Keratinocyte (primary cell): Measurements from ENCODE around the gene XBP1. TPM values are rescaled to one million over a fixed set of nuclear protein-coding genes. Genes with fewer than 3 reads are reported as not detected.

Source experiments
- DNase-seq: peaks from one replicate; pipeline ENCODE4 v3.0.0-alpha.2; 2011; ENCODE audit warnings: low read depth, missing footprints, low spot score
- FAIRE-seq: peaks from 2 replicates; lab custom pipeline; 2011; peaks lifted over from hg19 to GRCh38; lab: Jason Lieb, UNC
- H2AFZ ChIP-seq: 2 replicates; pipeline ENCODE4 v1.6.0; 2012; ENCODE audit warnings: low read length, control low read depth, inconsistent platforms; ENCODE audit not compliant: control insufficient read depth
- H3K27ac ChIP-seq: 2 replicates; pipeline ENCODE4 v1.5.1; 2011; ENCODE audit warnings: low read length; ENCODE audit not compliant: control insufficient read depth, insufficient read depth
- H3K27me3 ChIP-seq: 3 replicates; pipeline ENCODE4 v1.6.0; 2011; ENCODE audit warnings: low read length; ENCODE audit not compliant: control insufficient read depth, insufficient read depth; ENCODE audit errors: extremely low read depth
- H3K36me3 ChIP-seq, 2 experiments: 2 replicates in 1 of 2; 3 replicates in 1 of 2; pipeline ENCODE4 v1.5.1; 2011; ENCODE audit warnings: low read length in 2 of 2, mild to moderate bottlenecking in 1 of 2; ENCODE audit not compliant: control insufficient read depth in 2 of 2, insufficient read depth in 2 of 2; ENCODE audit errors: extremely low read depth in 1 of 2
- H3K4me1 ChIP-seq: 3 replicates; pipeline ENCODE4 v1.5.1; 2011; ENCODE audit warnings: low read length; ENCODE audit not compliant: control insufficient read depth, insufficient read depth; ENCODE audit errors: extremely low read depth
- H3K4me2 ChIP-seq: 3 replicates; pipeline ENCODE4 v1.6.0; 2011; ENCODE audit warnings: low read depth, low read length; ENCODE audit not compliant: control insufficient read depth, insufficient read depth; ENCODE audit errors: extremely low read depth
- H3K4me3 ChIP-seq, 3 experiments: fragments of 200-600 bp in 1 of 3; sonication (generic) in 1 of 3; 2 replicates in 2 of 3; 3 replicates in 1 of 3; pipeline ENCODE4 v1.5.1; 2011 to 2016; ENCODE audit warnings: low read length in 3 of 3, mild to moderate bottlenecking in 3 of 3, control low read depth in 2 of 3, inconsistent platforms in 1 of 3, low read depth in 1 of 3, mixed read lengths in 1 of 3, mixed run types in 1 of 3, moderate library complexity in 1 of 3; ENCODE audit not compliant: control insufficient read depth in 2 of 3, insufficient read depth in 2 of 3; ENCODE audit errors: extremely low read depth in 1 of 3
- H3K79me2 ChIP-seq: 2 replicates; pipeline ENCODE4 v1.6.0; 2012; ENCODE audit warnings: low read length; ENCODE audit not compliant: control insufficient read depth, insufficient read depth
- H3K9ac ChIP-seq: 3 replicates; pipeline ENCODE4 v1.6.0; 2011; ENCODE audit warnings: low read length; ENCODE audit not compliant: control insufficient read depth, insufficient read depth; ENCODE audit errors: extremely low read depth
- H3K9me1 ChIP-seq: 3 replicates; pipeline ENCODE4 v1.6.0; 2011; ENCODE audit warnings: low read length; ENCODE audit not compliant: control insufficient read depth, insufficient read depth; ENCODE audit errors: extremely low read depth
- H3K9me3 ChIP-seq: 2 replicates; pipeline ENCODE4 v1.5.1; 2012; ENCODE audit warnings: low read depth, low read length; ENCODE audit not compliant: control insufficient read depth
- H4K20me1 ChIP-seq: 3 replicates; pipeline ENCODE4 v1.6.0; 2011; ENCODE audit warnings: low read length; ENCODE audit not compliant: control insufficient read depth, insufficient read depth; ENCODE audit errors: extremely low read depth
- CTCF ChIP-seq, 3 experiments: IDR thresholded peaks in 1 of 3; conservative IDR thresholded peaks in 1 of 3; optimal IDR thresholded peaks in 1 of 3; 2 replicates in 2 of 3; 3 replicates in 1 of 3; pipeline versions ENCODE3 to v1.5.1; 2011; ENCODE audit warnings: low read length in 3 of 3, mild to moderate bottlenecking in 3 of 3, moderate library complexity in 2 of 3, control low read depth in 1 of 3, inconsistent platforms in 1 of 3; ENCODE audit not compliant: insufficient read depth in 2 of 3; ENCODE audit errors: extremely low read depth in 1 of 3
- EZH2 ChIP-seq: IDR thresholded peaks from one replicate; pipeline ENCODE4 v1.6.1; 2012; ENCODE audit warnings: inconsistent platforms, mild to moderate bottlenecking, low read length, moderate library complexity
- dilution Hi-C: fragments of 300-500 bp; cut with MboI; formaldehyde crosslinking; loops from one replicate; pipeline ENCODE4 v1.7.0; 2020; ENCODE audit warnings: low sequenced_read_pairs; ENCODE audit not compliant: extremely low pct_ligation_motif_present
- polyA plus RNA-seq, 5 experiments: library from polyadenylated mRNA; depleted of rRNA in 3 of 5; stranded (reverse) in 3 of 5; stranded (forward) in 1 of 5; unstranded in 1 of 5; fragments of >200 nt; gene quantifications; 1 replicate in 1 of 5; 2 replicates in 3 of 5; 3 replicates in 1 of 5; pipeline versions ENCODE4 v1.2.1 to v1.2.3, GENCODE V29; 2011 to 2012; ENCODE audit warnings: missing spikeins in 2 of 5, low read depth in 1 of 5, low replicate concordance in 1 of 5

Gene XBP1
- polyA plus RNA-seq, 1 donor (not counting 4 experiments of a cell fraction or from before 2014, with no cell fraction given): 88.7 TPM

- no peaks in the 10 kb centered on the region for H3K9me3 ChIP-seq
- peaks cover 17% of the 10 kb centered on the region for H4K20me1 ChIP-seq
- H3K9me1 ChIP-seq: no peaks in the 10 kb centered on the region
- no peak overlapping the region for H2AFZ ChIP-seq
- dilution Hi-C loops: no loop called here
- no peak overlapping the region for H3K27ac ChIP-seq
- TF ChIP-seq CTCF (optimal IDR thresholded peaks at IDR 0.05 in 1 of 3, IDR thresholded peaks at IDR 0.05 in 1 of 3, conservative IDR thresholded peaks at IDR 0.05 in 1 of 3; ENCODE audit: extremely low read depth in 1 of 3, insufficient read depth in 2 of 3, low read length in 3 of 3) (no peak), EZH2 (no peak)
- FAIRE-seq (no peak), DNase-seq (no peak)
- H3K36me3 ChIP-seq: peaks cover 19 to 40% of the 10 kb centered on the region in 2 experiments
- peaks cover 8% of the 10 kb centered on the region for H3K4me1 ChIP-seq
- no peak overlapping the region for H3K4me2 ChIP-seq
- H3K27me3 ChIP-seq: no peaks in the 10 kb centered on the region
- H3K9ac ChIP-seq: no peak overlapping the region
- H3K4me3 ChIP-seq: no peak overlapping the region
- H3K79me2 ChIP-seq: peaks cover 51% of the 10 kb centered on the region
Measured at GRCh38 chr22:28795932-28796856, 4.2 kb downstream of the XBP1 start.

GRCh38 chr22:28795071-28795693, 5.2 kb downstream of the XBP1 start:
- TF ChIP-seq EZH2: no peak
- no peak for TF ChIP-seq CTCF (optimal IDR thresholded peaks at IDR 0.05 in 1 of 3, IDR thresholded peaks at IDR 0.05 in 1 of 3, conservative IDR thresholded peaks at IDR 0.05 in 1 of 3; ENCODE audit: extremely low read depth in 1 of 3, insufficient read depth in 2 of 3, low read length in 3 of 3)
- Histone ChIP-seq H3K36me3 (peaks cover 19 to 40% of the 10 kb centered on the region in 2 experiments), H3K27ac (no peak overlapping the region), H3K27me3 (no peaks in the 10 kb centered on the region), H4K20me1 (peaks cover 17% of the 10 kb centered on the region), H3K4me2 (no peak overlapping the region), H3K4me3 (no peak overlapping the region), H3K4me1 (peaks cover 8% of the 10 kb centered on the region), H3K9me1 (no peaks in the 10 kb centered on the region), H2AFZ (no peak overlapping the region), H3K9me3 (no peaks in the 10 kb centered on the region), H3K79me2 (peaks cover 49% of the 10 kb centered on the region), H3K9ac (no peak overlapping the region)
- DNase-seq (no peak), FAIRE-seq (no peak)
- dilution Hi-C loops: no loop called here
